OCI-M2 (cell line): ENCODE results near the gene TBCA.
"Not testable (repeated sequence)": the region's sequence is repeated elsewhere in the genome, so short reads cannot be mapped to it uniquely, and the experiment has no call there.

Experiments used
- DNase-seq: peaks from one replicate; lab custom pipeline; 2025; ENCODE audit not compliant: unreplicated experiment; lab: John Stamatoyannopoulos, UW

Gene TBCA

GRCh38 chr5:77718934-77719610 is 57.1 kb downstream of the TBCA start:
- DNase-seq = no peak

- DNase-seq = no peak
These were observed 66.0 kb downstream of the TBCA start for GRCh38 chr5:77709993-77710685.

- DNase-seq = no peak
These were observed 66.8 kb downstream of the TBCA start for GRCh38 chr5:77709340-77709739.

DNA sequence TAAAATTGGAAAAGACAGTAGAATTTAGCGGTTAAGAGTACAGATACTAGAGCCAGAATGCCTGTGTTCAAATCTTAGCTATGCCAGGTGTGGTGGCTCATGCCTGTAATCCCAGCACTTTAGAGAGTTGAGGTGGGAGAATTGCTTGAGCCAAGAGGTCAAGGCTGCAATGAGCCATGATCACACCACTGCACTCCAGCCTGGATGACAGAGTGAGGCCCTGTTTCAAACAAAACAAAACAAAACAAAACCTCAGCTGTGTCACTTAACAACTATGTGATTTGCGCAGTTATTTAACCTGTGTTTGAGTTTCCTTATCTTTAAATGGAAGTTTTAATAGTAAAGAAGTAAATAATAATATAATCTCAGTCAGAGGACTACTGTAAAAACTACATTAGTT is 68.3 kb downstream of the TBCA start:
- DNase-seq = no peak

DNA sequence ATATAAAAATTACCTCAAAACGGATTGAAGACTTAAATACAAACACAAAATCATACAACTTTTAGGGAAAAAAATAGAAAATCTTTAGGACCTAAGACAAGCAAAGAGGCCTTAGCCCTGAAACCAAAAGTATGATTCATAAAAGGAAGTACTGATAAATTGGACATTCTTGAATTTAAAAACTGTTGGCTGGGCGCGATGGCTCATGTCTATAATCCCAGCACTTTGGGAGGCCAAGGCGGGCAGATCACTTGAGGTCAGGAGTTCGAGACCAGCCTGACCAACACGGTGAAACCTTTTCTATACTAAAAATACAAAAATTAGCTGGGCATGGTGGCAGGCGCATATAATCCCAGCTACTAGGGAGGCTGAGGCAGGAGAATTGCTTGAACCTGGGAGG is 76.6 kb downstream of the TBCA start:
- DNase-seq = not testable (repeated sequence)

GRCh38 chr5:77698920-77699319 is 77.2 kb downstream of the TBCA start:
- no peak for DNase-seq

GRCh38 chr5:77697692-77698091 is 78.4 kb downstream of the TBCA start:
- DNase-seq = no peak

GRCh38 chr5:77696120-77696519 is 80.0 kb downstream of the TBCA start:
- DNase-seq = no peak

- no peak for DNase-seq
These were observed 82.2 kb downstream of the TBCA start for GRCh38 chr5:77693913-77694312.

GRCh38 chr5:77683171-77683732 is 92.9 kb downstream of the TBCA start:
- DNase-seq = no peak

DNA sequence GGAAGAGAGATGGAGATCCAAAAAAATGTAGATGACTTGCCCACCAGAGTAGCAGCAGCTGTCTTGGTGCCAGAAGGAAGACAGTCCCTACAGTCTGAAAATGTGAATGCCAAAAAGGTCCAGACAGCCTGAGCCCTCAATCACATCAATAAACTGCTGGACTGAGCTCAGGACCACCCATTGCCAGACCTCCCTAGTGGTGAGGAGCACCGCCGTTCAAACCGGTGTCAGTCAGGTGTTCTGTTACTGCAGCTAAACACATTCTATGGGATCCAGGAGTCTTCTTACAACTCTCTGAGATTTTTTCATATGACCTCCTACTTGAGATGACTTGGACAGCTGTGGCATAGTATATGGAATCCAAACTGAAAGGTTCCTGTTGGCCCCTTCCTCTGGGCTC is 105.6 kb downstream of the TBCA start:
- no peak for DNase-seq

GRCh38 chr5:77669677-77670076 is 106.5 kb downstream of the TBCA start:
- DNase-seq = no peak

DNA sequence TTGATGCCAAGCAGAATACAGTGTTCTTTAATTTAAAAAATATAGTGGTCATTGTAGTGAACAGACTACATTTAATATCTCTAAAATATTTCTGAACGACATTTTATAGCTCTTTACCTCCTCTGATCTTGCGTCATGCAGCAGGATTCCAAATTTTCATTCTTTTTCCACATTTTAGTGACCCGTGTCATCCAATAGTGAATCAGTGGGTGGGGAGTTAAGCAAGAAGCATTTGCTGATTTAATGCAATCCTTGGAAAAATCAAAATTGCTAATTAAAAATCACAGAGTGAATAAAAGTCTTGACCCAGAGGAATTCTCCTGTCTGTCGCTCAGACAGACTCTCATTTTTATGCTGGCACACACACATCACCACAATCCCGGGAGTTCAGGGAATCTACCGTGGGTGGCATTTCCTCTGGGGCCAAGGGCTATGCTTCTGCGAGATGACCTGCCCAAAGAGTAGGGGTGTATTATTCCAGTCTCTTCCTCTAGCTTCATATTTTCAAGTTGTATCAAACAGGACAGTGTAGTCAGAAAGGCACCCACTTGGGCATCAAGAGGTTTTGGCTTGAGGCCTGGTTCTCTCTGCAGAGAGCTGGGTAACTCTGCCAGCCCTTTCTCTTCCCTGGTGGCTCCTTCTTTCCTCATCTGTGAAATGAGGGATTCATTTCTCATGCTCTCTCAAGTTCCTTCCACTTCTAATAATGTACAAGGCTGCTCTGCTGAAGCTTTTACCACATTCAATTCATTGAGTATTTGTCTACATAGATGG is 112.9 kb downstream of the TBCA start:
- DNase-seq = no peak

DNA sequence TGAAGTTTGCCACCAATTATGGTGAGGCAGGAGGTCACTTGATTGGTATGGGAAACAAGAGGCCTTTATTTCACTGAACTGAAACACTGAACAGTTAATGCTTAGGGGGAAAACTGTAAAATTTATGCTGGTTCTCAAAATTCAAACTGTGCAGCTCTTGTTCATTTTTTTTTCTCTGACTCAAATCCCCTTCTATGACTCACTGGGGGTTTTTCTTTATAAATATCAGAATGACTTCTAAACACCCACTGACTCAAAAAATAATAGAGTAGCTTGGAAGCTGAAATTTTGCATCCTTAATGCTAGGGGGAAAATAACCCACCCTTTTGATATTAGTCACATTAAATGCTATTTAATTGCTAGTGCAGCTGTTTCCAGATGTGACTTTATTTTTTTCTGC is 113.5 kb downstream of the TBCA start:
- DNase-seq = no peak

- DNase-seq = no peak
These were observed 117.5 kb downstream of the TBCA start for GRCh38 chr5:77658662-77659061.

GRCh38 chr5:77651343-77651742 is 124.8 kb downstream of the TBCA start:
- no peak for DNase-seq

- DNase-seq = no peak
These were observed 125.5 kb downstream of the TBCA start for GRCh38 chr5:77650686-77651085.

- DNase-seq = no peak
These were observed 126.4 kb downstream of the TBCA start for GRCh38 chr5:77649776-77650175.

GRCh38 chr5:77645995-77646639 is 130.0 kb downstream of the TBCA start:
- no peak for DNase-seq

DNA sequence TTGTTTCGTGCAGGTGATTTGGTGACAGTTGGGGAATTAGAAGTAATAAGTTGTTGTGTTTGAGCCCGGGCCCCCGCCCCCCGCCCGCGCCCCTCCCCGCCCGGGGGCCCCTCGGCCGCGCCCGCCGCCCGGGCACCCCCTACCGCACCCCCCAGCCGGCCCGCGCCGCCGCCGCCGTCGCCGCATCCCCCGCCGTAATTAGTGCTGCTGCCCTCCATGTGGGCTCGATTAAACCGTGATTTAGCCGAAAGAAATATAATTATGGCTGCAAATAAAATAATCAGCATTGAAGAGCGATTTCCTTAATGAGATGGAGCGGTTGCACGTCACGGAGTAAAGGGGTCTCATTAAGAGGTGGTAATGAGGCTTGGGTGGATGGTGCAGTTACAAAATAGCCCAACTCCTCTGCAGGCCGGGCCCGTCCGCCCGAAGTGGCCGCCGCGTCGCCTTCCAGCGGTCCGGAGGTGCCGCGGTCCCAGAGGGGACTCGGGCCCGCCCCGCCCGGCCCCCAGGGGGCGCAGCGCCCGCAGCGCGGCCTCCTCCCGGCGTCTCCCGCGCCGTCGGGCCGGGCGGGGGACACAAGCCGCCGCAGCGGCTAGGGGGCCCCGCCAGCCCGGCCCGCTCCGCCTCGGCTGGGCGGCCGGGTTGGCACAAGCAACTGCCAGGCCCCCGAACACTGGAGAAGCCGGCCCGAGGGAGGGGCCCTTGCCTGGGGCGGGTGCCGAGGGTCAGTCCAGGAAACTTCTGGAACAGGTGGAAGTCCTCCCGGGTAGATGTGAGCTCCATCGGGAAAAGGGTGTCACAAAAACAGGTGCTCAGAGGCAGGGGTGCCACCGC is 130.8 kb downstream of the TBCA start:
- no peak for DNase-seq
